HCT116 (cell line): ENCODE measurements around the gene CD34. TPM values are rescaled to one million over a fixed set of nuclear protein-coding genes. Genes with fewer than 3 reads are reported as not detected.

Experiments
- ATAC-seq: fragments of 200-7000 bp; cut with Tn5 transposase; 2 replicates; pipeline ENCODE4 v1.9.1; 2020; ENCODE audit warnings: mild to moderate bottlenecking, moderate library complexity
- BruUV-seq: library from RNA; stranded (reverse); fragments of 400-500 nt; replicated peaks from 2 replicates; lab custom pipeline; 2021; lab: Mats Ljungman, UMichigan
- CTCF ChIA-PET: fragments of 300-600 bp; sonication (Branson Sonifier 250); formaldehyde crosslinking; loops from one replicate; lab custom pipeline; 2021; ENCODE audit warnings: antibody characterized with exemption; lab: Charles Lee
- POLR2A ChIA-PET: fragments of 300-600, 350-600 bp; sonication (Branson Sonifier 250); formaldehyde crosslinking; loops from one replicate; lab custom pipeline; 2021; ENCODE audit warnings: antibody characterized with exemption; lab: Charles Lee
- RAD21 ChIA-PET, 2 experiments: fragments of 300-600 bp; sonication (Branson Sonifier 250); formaldehyde crosslinking; loops; one replicate each; lab custom pipeline; 2023; ENCODE audit warnings: low total read pairs in 2 of 2; ENCODE audit not compliant: uncharacterized antibody in 2 of 2, unreplicated experiment in 2 of 2, low non-redundant PET in 1 of 2; lab: Charles Lee
- DNase-seq: peaks from one replicate; pipeline ENCODE4 v3.0.0-alpha.2; 2010; ENCODE audit warnings: low read depth, low spot score
- H2AFZ ChIP-seq: fragments of 200-600 bp; shearing (Covaris generic), sonication (generic); 2 replicates; pipeline ENCODE4 v1.6.1; 2017; ENCODE audit warnings: low read depth, mixed run types, mixed read lengths, antibody characterized with exemption, low read length; ENCODE audit not compliant: poor library complexity, severe bottlenecking
- H3K27ac ChIP-seq: 2 replicates; pipeline ENCODE4 v1.5.1; 2012; ENCODE audit warnings: low read depth, low read length
- H3K27me3 ChIP-seq: fragments of 200-600 bp; sonication (generic); 2 replicates; pipeline ENCODE4 v1.6.1; 2016; ENCODE audit warnings: mixed run types, low read length, mixed read lengths; ENCODE audit not compliant: insufficient read depth
- H3K36me3 ChIP-seq, 2 experiments: fragments of 200-500 bp in 1 of 2; fragments of 200-600 bp in 1 of 2; sonication (Bioruptor generic) in 1 of 2; sonication (generic) in 1 of 2; 2 replicates each; pipeline versions ENCODE4 v1.5.1 to v1.6.1; 2014 to 2016; ENCODE audit warnings: low read length in 2 of 2, inconsistent platforms in 1 of 2, mixed read lengths in 1 of 2, mixed run types in 1 of 2; ENCODE audit not compliant: insufficient read depth in 2 of 2, control insufficient read depth in 1 of 2
- H3K4me1 ChIP-seq, 2 experiments: fragments of 200-600 bp in 1 of 2; sonication (generic) in 1 of 2; 2 replicates each; pipeline versions ENCODE4 v1.5.1 to v1.6.1; 2012 to 2017; ENCODE audit warnings: low read length in 2 of 2, inconsistent platforms in 1 of 2, mild to moderate bottlenecking in 1 of 2, mixed read lengths in 1 of 2, mixed run types in 1 of 2, moderate library complexity in 1 of 2; ENCODE audit not compliant: insufficient read depth in 2 of 2, control insufficient read depth in 1 of 2
- H3K4me2 ChIP-seq: fragments of 200-600 bp; sonication (generic); 2 replicates; pipeline ENCODE4 v1.6.1; 2017; ENCODE audit warnings: mixed run types, low read length, mixed read lengths
- H3K4me3 ChIP-seq, 2 experiments: fragments of 200-600 bp in 1 of 2; sonication (generic) in 1 of 2; replicated peaks in 1 of 2; 2 replicates each; pipeline ENCODE4 v1.5.1; 2011 to 2016; ENCODE audit warnings: low read length in 2 of 2, control low read depth in 1 of 2, low read depth in 1 of 2, mild to moderate bottlenecking in 1 of 2, mixed read lengths in 1 of 2, mixed run types in 1 of 2
- H3K79me2 ChIP-seq: fragments of 200-600 bp; sonication (generic); 2 replicates; pipeline ENCODE4 v1.6.1; 2017; ENCODE audit warnings: mild to moderate bottlenecking, mixed run types, low read length, moderate library complexity, mixed read lengths; ENCODE audit not compliant: insufficient read depth
- H3K9ac ChIP-seq: fragments of 200-600 bp; sonication (generic); 2 replicates; pipeline ENCODE4 v1.6.1; 2016; ENCODE audit warnings: low read length, mixed read lengths
- H3K9me2 ChIP-seq: fragments of 200-600 bp; sonication (generic), shearing (Covaris generic); 2 replicates; pipeline ENCODE4 v1.6.1; 2017; ENCODE audit warnings: mixed run types, mild to moderate bottlenecking, moderate library complexity; ENCODE audit not compliant: insufficient read depth
- H3K9me3 ChIP-seq, 2 experiments: fragments of 200-500 bp in 1 of 2; fragments of 200-600 bp in 1 of 2; sonication (Bioruptor generic) in 1 of 2; sonication (generic) in 1 of 2; 2 replicates each; pipeline ENCODE4 v1.6.1; 2014 to 2017; ENCODE audit warnings: low read length in 2 of 2, mixed read lengths in 2 of 2, inconsistent platforms in 1 of 2, low read depth in 1 of 2, mild to moderate bottlenecking in 1 of 2, mixed run types in 1 of 2, moderate library complexity in 1 of 2; ENCODE audit not compliant: control insufficient read depth in 1 of 2, insufficient read depth in 1 of 2
- H4K20me1 ChIP-seq: fragments of 200-600 bp; sonication (generic), shearing (Covaris generic); 2 replicates; pipeline ENCODE4 v1.6.1; 2017; ENCODE audit warnings: mixed run types, mild to moderate bottlenecking, moderate library complexity; ENCODE audit not compliant: insufficient read depth
- CEBPB ChIP-seq: IDR thresholded peaks from 2 replicates; pipeline ENCODE4 v1.6.1; 2012; ENCODE audit warnings: low read depth
- ELF1 ChIP-seq: IDR thresholded peaks from 2 replicates; pipeline ENCODE4 v1.6.1; 2012; ENCODE audit warnings: low read depth, borderline replicate concordance
- EZH2 ChIP-seq: fragments of 200-600 bp; sonication (generic); IDR thresholded peaks from 2 replicates; pipeline ENCODE4 v1.6.1; 2017; ENCODE audit warnings: antibody characterized with exemption, mixed run types
- POLR2AphosphoS5 ChIP-seq: IDR thresholded peaks from 2 replicates; pipeline ENCODE4 v1.6.1; 2011; ENCODE audit warnings: mild to moderate bottlenecking, low read depth, low read length, moderate library complexity
- RAD21 ChIP-seq: IDR thresholded peaks from 2 replicates; pipeline ENCODE4 v1.6.1; 2012; ENCODE audit warnings: low read depth, mild to moderate bottlenecking
- SIN3A ChIP-seq: IDR thresholded peaks from 2 replicates; pipeline ENCODE4 v1.6.1; 2012; ENCODE audit warnings: low read depth
- SP1 ChIP-seq: IDR thresholded peaks from 2 replicates; pipeline ENCODE4 v1.6.1; 2012; ENCODE audit warnings: low read depth
- SRF ChIP-seq: IDR thresholded peaks from 2 replicates; pipeline ENCODE4 v1.6.1; 2012; ENCODE audit warnings: low read depth
- TCF7L2 ChIP-seq: IDR thresholded peaks from 2 replicates; pipeline ENCODE4 v1.7.0; 2011; ENCODE audit warnings: borderline replicate concordance, inconsistent platforms; ENCODE audit not compliant: insufficient read depth, insufficient read length; ENCODE audit errors: extremely low read depth
- YY1 ChIP-seq: IDR thresholded peaks from 2 replicates; pipeline ENCODE4 v1.6.1; 2011; ENCODE audit warnings: low read length, low read depth, moderate library complexity, mild to moderate bottlenecking; ENCODE audit not compliant: insufficient replicate concordance; ENCODE audit errors: extremely low read depth
- intact Hi-C: fragments of 100-400 bp; cut with micrococcal nuclease; formaldehyde crosslinking; loops from 2 replicates; pipeline ENCODE4 v1.10.0; 2022
- total RNA-seq: library from RNA; stranded (reverse); gene quantifications from one replicate; pipeline ENCODE4 v1.2.1, GENCODE V29; 2021; ENCODE audit not compliant: unreplicated experiment
- TF ChIP-seq, protein P1 (sequence below): IDR thresholded peaks from 2 replicates; pipeline ENCODE4 v1.6.1; 2012
- TF ChIP-seq, protein P2 (sequence below): IDR thresholded peaks from 2 replicates; pipeline ENCODE4 v1.6.1; 2012; ENCODE audit warnings: low read depth
- TF ChIP-seq, protein P3 (sequence below): IDR thresholded peaks from 2 replicates; pipeline ENCODE4 v1.6.1; 2011; ENCODE audit warnings: mild to moderate bottlenecking, low read length, moderate library complexity; ENCODE audit not compliant: insufficient replicate concordance; ENCODE audit errors: extremely low read depth

CD34 gene
- total RNA-seq, 1 experiment from 2014 or later, result 0.07 TPM

DNA sequence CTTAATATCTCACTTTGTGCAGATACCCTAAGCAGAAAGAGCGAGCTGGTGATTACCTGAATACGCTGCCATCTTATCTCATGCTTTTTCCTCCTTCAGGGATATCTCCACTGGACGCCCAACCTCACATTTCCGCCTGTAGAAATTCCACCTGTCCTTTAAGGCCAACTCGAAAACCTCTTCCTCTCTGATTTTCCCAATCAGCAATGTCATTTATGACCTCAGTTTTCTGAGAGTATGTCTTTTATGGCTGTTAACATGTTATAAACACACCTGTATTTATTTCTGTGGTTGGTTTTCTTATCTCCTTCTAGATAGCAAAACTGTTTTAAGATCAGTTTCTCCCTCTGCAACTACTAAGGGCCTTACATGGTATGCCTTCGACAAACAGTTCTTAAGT, 41.1 kb downstream of the CD34 start (continued):
- no peak for TF ChIP-seq RAD21
- TF ChIP-seq, protein P1, sequence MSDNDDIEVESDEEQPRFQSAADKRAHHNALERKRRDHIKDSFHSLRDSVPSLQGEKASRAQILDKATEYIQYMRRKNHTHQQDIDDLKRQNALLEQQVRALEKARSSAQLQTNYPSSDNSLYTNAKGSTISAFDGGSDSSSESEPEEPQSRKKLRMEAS, result no peak
- no peak for TF ChIP-seq SIN3A
- TF ChIP-seq SRF, result no peak
- TF ChIP-seq, protein P2, sequence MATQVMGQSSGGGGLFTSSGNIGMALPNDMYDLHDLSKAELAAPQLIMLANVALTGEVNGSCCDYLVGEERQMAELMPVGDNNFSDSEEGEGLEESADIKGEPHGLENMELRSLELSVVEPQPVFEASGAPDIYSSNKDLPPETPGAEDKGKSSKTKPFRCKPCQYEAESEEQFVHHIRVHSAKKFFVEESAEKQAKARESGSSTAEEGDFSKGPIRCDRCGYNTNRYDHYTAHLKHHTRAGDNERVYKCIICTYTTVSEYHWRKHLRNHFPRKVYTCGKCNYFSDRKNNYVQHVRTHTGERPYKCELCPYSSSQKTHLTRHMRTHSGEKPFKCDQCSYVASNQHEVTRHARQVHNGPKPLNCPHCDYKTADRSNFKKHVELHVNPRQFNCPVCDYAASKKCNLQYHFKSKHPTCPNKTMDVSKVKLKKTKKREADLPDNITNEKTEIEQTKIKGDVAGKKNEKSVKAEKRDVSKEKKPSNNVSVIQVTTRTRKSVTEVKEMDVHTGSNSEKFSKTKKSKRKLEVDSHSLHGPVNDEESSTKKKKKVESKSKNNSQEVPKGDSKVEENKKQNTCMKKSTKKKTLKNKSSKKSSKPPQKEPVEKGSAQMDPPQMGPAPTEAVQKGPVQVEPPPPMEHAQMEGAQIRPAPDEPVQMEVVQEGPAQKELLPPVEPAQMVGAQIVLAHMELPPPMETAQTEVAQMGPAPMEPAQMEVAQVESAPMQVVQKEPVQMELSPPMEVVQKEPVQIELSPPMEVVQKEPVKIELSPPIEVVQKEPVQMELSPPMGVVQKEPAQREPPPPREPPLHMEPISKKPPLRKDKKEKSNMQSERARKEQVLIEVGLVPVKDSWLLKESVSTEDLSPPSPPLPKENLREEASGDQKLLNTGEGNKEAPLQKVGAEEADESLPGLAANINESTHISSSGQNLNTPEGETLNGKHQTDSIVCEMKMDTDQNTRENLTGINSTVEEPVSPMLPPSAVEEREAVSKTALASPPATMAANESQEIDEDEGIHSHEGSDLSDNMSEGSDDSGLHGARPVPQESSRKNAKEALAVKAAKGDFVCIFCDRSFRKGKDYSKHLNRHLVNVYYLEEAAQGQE, result no peak
- no peak for TF ChIP-seq SP1

DNA sequence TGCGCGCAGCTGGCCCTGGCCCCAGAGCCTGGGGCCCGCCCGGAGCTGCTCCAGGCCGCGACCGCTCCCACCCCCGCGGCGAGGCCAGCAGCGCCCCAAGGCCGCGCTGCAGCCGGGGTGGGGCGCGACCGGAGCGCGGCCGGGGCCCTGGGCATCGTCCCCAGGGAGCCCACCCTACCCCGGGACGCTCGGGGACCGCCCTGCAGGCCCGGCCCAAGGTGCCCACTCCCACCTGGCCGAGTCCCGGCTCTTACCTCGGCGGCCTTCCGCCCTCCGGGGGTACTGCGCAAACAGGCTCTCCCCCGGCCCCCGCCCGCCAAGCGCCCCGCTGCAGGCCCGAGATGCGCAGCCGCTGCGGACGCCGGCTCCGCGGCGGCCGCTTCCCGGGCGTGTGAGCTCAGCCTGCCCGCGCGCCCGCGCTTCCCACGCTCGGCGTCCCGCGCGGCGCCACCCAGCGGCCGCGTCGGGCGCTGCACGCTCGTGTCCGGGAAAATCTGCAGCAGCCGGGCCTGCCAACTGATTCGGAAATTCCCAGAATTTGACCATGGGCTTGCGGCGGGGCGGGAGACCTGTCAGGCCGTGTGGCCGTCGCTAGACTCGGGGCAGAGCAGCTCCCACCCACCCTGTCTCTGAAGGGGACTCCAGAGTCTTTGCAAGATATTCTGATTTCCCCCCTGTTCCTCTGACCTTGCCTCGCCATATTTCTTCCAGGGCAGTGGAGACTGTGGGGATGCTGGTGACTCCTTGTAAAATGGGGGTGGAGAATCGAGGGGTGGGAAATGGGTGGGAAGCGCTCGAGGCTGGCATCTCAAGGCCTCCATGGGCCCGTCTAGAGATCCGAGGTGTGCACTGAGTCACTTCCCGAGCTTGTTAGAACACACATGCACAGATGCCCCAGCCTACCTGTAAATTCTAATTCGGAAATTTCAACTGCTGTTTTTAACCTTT, 41.9 kb downstream of the CD34 start:
- peaks cover 15% of the 10 kb centered on the region; the same call in 1 of the 2 replicates for H3K79me2 ChIP-seq
- ChIA-PET POLR2A (interaction anchor here (0.7 kb wide), 1 partner anchor 11 kb away, joined by 3 read pairs; no protein-coding TSS in a partner anchor), CTCF (interaction anchor here (0.7 to 2.6 kb wide), 18 partner anchors 9 to 129 kb away, joined by 3 to 30 read pairs (median 4); no protein-coding TSS in a partner anchor), RAD21 (interaction anchor here (1.4 to 2.0 kb wide), 2 partner anchors 40 kb away, joined by 4 to 8 read pairs; no protein-coding TSS in a partner anchor)
- peaks cover 2 to 20% of the 10 kb centered on the region in 2 experiments; a peak in 2 of 4 replicates for H3K4me1 ChIP-seq
- ATAC-seq (peak; percentile 85), DNase-seq (peak; percentile 29)
- BruUV-seq, result no TSS peak
- H3K27me3 ChIP-seq, result no peaks in the 10 kb centered on the region
- peak overlapping the region; percentile 81 for H2AFZ ChIP-seq
- H3K27ac ChIP-seq, result peak overlapping the region; percentile 49; the same call in 1 of the 2 replicates
- peak overlapping the region; percentile 77 for H3K4me2 ChIP-seq
- H4K20me1 ChIP-seq, result no peaks in the 10 kb centered on the region
- H3K9ac ChIP-seq, result peak overlapping the region; percentile 86
- peak overlapping the region; percentile 74 to 92 for H3K4me3 ChIP-seq
- intact Hi-C loops, result loop anchor here (1.0 kb wide), 2 partner anchors 12 to 41 kb away; no protein-coding TSS in a partner anchor
- H3K9me2 ChIP-seq, result no peaks in the 10 kb centered on the region
- peaks cover 0 to 6% of the 10 kb centered on the region in 2 experiments; a peak in 1 of 4 replicates for H3K36me3 ChIP-seq
- no peaks in the 10 kb centered on the region for H3K9me3 ChIP-seq
- TF ChIP-seq ELF1 (no peak), EZH2 (no peak), YY1 (peak; percentile 10), CEBPB (no peak), TCF7L2 (no peak), POLR2AphosphoS5 (peak; percentile 74)
- TF ChIP-seq, protein P1, result 0 out of 2 replicates have a peak, but pooled peaks have one; percentile 46
- TF ChIP-seq, protein P3, sequence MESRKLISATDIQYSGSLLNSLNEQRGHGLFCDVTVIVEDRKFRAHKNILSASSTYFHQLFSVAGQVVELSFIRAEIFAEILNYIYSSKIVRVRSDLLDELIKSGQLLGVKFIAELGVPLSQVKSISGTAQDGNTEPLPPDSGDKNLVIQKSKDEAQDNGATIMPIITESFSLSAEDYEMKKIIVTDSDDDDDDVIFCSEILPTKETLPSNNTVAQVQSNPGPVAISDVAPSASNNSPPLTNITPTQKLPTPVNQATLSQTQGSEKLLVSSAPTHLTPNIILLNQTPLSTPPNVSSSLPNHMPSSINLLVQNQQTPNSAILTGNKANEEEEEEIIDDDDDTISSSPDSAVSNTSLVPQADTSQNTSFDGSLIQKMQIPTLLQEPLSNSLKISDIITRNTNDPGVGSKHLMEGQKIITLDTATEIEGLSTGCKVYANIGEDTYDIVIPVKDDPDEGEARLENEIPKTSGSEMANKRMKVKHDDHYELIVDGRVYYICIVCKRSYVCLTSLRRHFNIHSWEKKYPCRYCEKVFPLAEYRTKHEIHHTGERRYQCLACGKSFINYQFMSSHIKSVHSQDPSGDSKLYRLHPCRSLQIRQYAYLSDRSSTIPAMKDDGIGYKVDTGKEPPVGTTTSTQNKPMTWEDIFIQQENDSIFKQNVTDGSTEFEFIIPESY, result no peak
